HG03066 (cell line): ENCODE data around the gene C12orf60.
A peak's percentile ranks its signal among the peaks of the same experiment; 100 is the strongest.

Experiments
- ATAC-seq: cut with Tn5 transposase; IDR thresholded peaks from one replicate; pipeline ENCODE4 v1.9.1; 2021; ENCODE audit warnings: low read depth; ENCODE audit not compliant: unreplicated experiment

C12orf60 gene

GRCh38 chr12:14776236-14776961 lies 27.1 kb upstream of the C12orf60 start:
- ATAC-seq: no peak

GRCh38 chr12:14777271-14777670 lies 26.2 kb upstream of the C12orf60 start:
- no peak for ATAC-seq

DNA sequence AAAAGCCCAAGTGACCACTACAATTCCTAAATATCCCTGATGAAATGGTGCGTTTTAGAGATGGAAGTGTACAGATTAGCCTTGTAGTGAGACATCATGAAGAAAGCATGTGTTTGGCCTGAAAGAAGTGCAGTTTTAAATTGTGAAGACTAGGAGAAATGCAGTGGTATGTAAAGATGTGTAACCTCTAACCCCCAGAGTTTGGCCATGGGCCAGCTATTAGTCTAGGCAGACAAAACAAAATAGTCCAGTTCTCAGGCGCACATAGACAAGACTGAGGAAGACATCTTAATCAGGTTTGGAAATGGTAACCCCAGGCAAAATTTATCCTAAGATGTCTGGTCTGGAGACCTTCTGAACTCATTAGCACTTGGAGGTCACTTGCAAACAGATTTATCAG lies 23.6 kb upstream of the C12orf60 start:
- no peak for ATAC-seq

DNA sequence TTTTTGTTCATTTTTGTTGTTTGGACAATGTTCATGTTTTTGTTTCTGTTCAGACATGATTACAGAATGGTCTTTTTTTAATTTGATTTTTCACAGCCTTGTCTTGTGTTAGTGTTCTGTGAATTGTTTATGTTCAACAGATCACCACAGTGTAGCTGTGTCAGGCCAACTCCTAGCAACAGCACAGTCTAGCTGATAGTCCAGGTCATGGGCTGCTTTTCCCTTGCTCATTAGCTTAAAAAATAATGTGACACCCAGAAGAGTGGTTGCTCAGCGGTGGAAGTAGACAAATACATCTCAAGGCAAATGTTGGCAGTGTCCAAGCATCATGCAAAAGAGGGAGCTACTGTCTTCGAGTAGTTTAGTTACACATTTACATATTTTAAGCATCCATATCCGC lies 22.6 kb upstream of the C12orf60 start:
- ATAC-seq: no peak

- no peak for ATAC-seq
Observed at GRCh38 chr12:14781563-14781962, 21.9 kb upstream of the C12orf60 start.

DNA sequence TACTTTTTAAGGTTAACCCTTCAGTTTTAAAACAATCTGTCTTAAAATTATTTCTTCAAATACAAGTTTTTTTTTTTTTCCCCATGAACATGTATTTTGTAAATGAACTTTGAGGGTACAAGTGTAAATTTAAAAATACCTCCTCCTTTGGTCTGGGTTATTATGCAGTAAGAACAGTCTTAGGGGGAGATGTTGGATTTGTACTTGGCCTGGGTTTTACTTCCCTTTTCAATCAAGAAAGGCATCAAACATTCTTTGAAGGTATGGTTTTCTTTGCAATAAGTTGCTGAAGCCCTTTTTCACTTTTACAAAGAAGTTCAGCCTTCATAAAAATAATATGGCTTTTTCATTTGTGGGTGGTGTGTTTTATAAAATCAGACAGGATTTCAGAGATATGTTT lies 20.7 kb upstream of the C12orf60 start:
- no peak for ATAC-seq

- no peak for ATAC-seq
Observed at GRCh38 chr12:14784471-14784870, 19.0 kb upstream of the C12orf60 start.

DNA sequence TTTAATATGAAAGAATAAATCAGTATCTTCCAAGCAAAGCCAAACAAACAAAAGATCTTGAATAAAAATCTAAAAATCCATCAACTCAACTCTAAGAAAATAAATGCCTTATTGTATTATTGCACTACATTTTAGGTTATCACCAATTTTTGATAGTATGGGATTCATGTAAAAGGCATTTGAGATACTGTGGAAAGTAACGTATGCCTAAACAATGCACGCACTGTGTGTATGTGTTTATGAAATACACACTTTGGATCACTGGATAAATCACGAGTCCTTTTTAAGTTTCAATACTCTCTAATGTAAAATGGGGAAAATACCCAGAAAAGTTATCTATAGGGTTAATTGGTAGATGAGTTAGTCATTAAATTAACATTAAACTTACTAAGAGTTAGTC lies 17.9 kb upstream of the C12orf60 start:
- no peak for ATAC-seq

DNA sequence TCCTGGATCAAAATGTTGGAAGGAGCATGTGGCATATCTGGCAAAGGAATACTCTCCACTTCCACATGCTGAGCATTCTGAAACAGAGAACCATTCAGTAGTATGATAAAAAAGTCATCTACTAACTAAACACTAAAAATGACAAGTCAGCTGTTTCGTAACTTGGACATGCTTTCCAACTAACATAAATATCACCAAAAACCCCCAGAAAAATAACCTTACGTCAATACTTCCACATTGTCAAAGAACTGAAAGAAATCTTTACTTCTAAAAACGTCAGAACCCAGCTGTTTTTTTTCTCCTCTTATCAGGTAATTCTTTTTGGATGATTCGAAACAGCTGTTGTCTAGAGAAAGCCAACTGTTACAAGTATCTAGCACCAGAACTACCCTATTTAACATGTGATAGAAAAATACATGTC lies 8.4 kb upstream of the C12orf60 start:
- ATAC-seq: no peak

DNA sequence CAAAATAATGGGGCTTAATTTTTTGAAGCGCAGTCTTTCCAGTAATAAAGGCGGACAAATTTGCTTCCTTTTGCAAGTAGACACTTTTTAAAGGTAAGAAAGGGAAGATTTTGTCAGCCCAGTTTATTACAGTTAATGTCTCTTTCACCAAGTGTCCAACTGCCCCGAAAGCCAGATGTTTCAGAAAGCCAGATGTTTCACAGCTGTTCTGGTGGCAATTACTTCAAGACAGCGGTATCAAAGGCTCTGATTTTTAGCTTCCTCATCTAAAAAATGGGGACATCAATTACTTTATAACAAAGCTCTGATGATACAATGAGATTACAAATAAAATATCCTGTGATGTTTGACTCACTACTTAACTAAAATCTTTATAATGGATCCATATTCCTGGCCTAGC lies 1.2 kb upstream of the C12orf60 start:
- ATAC-seq: no peak

- no peak for ATAC-seq
Observed at GRCh38 chr12:14802721-14803010, 804 bp upstream of the C12orf60 start.

DNA sequence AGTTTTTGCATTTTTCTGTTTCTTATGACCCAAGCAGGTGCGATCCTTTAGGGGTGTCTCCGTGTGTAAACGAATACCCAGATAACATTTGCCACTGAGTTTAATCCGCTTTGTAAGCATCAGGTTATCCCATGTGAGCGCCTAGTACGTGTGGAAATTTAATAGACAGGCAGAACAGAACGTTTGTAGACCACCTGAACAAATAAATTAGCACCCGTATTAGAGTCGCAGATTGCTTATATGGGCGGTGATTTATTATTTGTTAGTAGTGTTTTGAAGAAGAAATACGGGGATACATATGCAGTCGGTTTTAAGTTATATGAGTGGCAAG lies 325 bp downstream of the C12orf60 start:
- peak; percentile 16 for ATAC-seq

- ATAC-seq: no peak
Observed at GRCh38 chr12:14810167-14810952, 6.9 kb downstream of the C12orf60 start.

GRCh38 chr12:14810953-14811483 lies 7.5 kb downstream of the C12orf60 start:
- ATAC-seq: no peak

GRCh38 chr12:14811486-14811885 lies 8.0 kb downstream of the C12orf60 start:
- no peak for ATAC-seq

DNA sequence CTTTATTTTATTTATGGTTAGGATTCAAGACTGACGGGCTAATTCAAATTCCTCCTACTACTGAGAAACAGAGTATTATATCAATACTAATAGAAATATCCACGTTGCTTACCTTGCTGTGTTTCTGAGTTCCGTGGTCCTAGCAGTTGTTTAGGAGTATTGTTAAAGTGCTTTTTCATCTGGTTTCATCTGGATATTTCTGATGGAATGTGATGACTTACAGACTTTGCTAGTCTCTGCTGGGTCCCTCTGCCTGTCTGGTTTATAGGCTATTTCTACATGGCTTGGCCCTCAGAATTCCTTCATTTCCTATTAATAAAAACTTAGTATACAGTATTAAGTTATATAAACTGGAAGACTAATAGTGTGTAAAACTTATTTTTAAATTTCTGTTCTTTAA lies 10.5 kb downstream of the C12orf60 start, which contains the start of gene SMCO3:
TSS of gene SMCO3 (minus strand) at position 169 of the 400 bp plus-strand sequence. CDS start 7,502 bp downstream, outside the sequence.
- ATAC-seq: no peak

DNA sequence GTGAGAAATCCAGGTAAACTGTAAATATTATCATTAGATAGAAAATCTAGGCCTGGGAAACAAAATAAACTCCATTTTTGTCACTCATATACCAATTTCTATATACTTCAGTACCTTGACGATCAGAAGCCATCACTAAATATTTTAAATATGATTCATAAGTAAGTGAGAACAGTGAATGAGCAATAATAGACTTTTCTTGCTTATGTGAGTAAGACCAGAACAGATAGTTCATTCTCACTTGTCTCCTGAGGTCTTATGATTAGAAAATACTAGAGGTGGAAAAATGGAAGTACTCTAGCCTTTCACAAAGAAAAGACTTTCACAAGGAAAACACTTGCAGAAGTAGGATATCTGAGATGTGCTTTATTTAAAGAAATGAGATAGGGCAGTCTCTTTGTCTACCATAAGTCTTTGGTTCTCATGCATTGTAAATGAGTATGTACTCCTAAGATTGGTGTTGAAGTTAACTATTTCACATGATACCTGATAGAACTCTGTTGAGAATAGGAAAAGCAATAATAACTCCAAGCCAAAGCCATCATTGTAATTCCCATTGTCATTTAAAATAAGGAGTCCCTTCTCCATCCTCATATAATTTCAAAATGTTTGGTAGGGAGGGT lies 20.7 kb downstream of the C12orf60 start:
- no peak for ATAC-seq

GRCh38 chr12:14825256-14825655 lies 21.8 kb downstream of the C12orf60 start:
- ATAC-seq: no peak

- ATAC-seq: no peak
Observed at GRCh38 chr12:14826491-14826890, 23.0 kb downstream of the C12orf60 start.

DNA sequence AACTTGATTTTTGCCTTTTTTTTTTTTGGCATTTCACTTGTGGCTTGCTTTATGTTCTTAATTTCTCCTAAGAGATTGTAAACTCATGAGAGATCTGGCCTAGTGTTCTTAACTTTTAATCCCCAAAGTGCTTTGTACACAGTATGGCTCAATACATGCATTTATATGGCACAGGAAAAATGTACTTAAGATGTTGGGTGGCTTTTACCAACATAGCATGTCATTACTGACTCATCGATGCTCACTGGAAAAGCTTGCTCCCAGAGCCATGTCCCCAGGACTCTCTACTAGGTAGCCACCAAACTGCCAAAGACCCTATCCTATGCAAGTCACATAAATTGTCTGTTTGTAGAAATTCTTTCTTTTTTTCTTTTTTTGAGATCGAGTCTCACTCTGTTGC lies 23.6 kb downstream of the C12orf60 start:
- ATAC-seq: no peak

DNA sequence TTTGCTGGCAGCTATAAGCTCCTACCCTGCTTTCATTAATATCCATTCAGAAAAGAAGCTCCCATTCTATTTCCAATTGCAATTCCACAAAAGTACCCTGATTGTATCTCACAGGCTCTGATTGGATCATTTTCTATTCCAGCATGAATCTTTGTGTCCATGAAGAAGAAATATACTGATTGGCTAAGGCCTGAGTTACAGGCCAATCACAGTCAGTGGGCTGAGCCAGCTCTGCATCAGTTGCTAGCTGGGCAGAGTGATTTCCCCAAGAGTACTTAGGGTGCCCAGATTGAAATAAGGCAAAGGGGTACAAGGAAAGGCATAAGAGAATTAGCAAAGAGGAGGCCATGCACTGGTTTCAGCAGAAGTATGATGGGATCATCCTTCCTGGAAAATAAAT lies 25.4 kb downstream of the C12orf60 start:
- no peak for ATAC-seq

- no peak for ATAC-seq
Observed at GRCh38 chr12:14833336-14833735, 29.9 kb downstream of the C12orf60 start.
